Liver (tissue), 9 donors: ENCODE data around the gene CELF2. TPM values are rescaled to one million over a fixed set of nuclear protein-coding genes. Genes with fewer than 3 reads are reported as not detected.

Experiments
- DNase-seq: peaks from one replicate; pipeline ENCODE4 v3.0.0-alpha.2; 2017; ENCODE audit warnings: low spot score
- H3K27ac ChIP-seq, 2 donors: one replicate each; pipeline ENCODE4 v1.7.0; 2013; ENCODE audit warnings: inconsistent platforms in 2 of 2, low read length in 2 of 2, control low read depth in 1 of 2, low read depth in 1 of 2, mild to moderate bottlenecking in 1 of 2
- H3K27me3 ChIP-seq, 4 donors: one replicate each; pipeline versions ENCODE4 v1.6.1 to v1.7.0; 2013; ENCODE audit warnings: low read length in 3 of 4, inconsistent platforms in 1 of 4, mild to moderate bottlenecking in 1 of 4, moderate library complexity in 1 of 4; ENCODE audit not compliant: control insufficient read depth in 4 of 4, insufficient read depth in 4 of 4
- H3K36me3 ChIP-seq, 4 donors: one replicate each; pipeline versions ENCODE4 v1.6.1 to v1.7.0; 2013; ENCODE audit warnings: low read length in 3 of 4, mild to moderate bottlenecking in 3 of 4, low read depth in 1 of 4, moderate library complexity in 1 of 4; ENCODE audit not compliant: control insufficient read depth in 4 of 4, insufficient read depth in 3 of 4
- H3K4me1 ChIP-seq, 4 donors: one replicate each; pipeline versions ENCODE4 v1.6.1 to v1.7.0; 2013; ENCODE audit warnings: low read length in 3 of 4, mild to moderate bottlenecking in 3 of 4, moderate library complexity in 1 of 4; ENCODE audit not compliant: control insufficient read depth in 4 of 4, insufficient read depth in 4 of 4
- H3K4me3 ChIP-seq, 3 donors: one replicate each; pipeline versions ENCODE4 v1.6.1 to v1.7.0; 2013; ENCODE audit warnings: low read length in 3 of 3, control low read depth in 1 of 3, low read depth in 1 of 3, mild to moderate bottlenecking in 1 of 3
- H3K9ac ChIP-seq, 2 donors: one replicate each; pipeline ENCODE4 v1.7.0; 2013; ENCODE audit warnings: low read length in 2 of 2, mild to moderate bottlenecking in 2 of 2, moderate library complexity in 2 of 2, control low read depth in 1 of 2, low read depth in 1 of 2
- H3K9me3 ChIP-seq, 4 donors: one replicate each; pipeline versions ENCODE4 v1.6.1 to v1.7.0; 2013; ENCODE audit warnings: low read length in 3 of 4; ENCODE audit not compliant: control insufficient read depth in 4 of 4
- CTCF ChIP-seq: fragments of 150-350 bp; IDR thresholded peaks from 2 replicates; pipeline ENCODE4 v1.5.1; 2017; ENCODE audit warnings: improper control_type of control experiment, low read depth, low read length; ENCODE audit not compliant: missing input control
- EGR1 ChIP-seq, 2 donors: IDR thresholded peaks; 2 replicates each; pipeline ENCODE4 v1.6.1; 2016 to 2018; ENCODE audit warnings: antibody characterized with exemption in 2 of 2, low read depth in 2 of 2
- FOXA1 ChIP-seq: IDR thresholded peaks from 2 replicates; pipeline ENCODE4 v1.6.1; 2016; ENCODE audit warnings: antibody characterized with exemption
- FOXA2 ChIP-seq: IDR thresholded peaks from 2 replicates; pipeline ENCODE4 v1.6.1; 2016; ENCODE audit warnings: antibody characterized with exemption
- HNF4A ChIP-seq, 2 donors: conservative IDR thresholded peaks; 2 replicates each; pipeline ENCODE4 v1.6.1; 2016; ENCODE audit warnings: antibody characterized with exemption in 2 of 2, mild to moderate bottlenecking in 2 of 2
- HNF4G ChIP-seq: IDR thresholded peaks from 2 replicates; pipeline ENCODE4 v1.6.1; 2016; ENCODE audit warnings: antibody characterized with exemption
- JUND ChIP-seq, 2 donors: IDR thresholded peaks; 2 replicates each; pipeline ENCODE4 v1.6.1; 2016; ENCODE audit warnings: antibody characterized with exemption in 2 of 2
- NR2F2 ChIP-seq: IDR thresholded peaks from 2 replicates; pipeline ENCODE4 v1.6.1; 2016; ENCODE audit warnings: antibody characterized with exemption
- RAD21 ChIP-seq, 2 donors: IDR thresholded peaks; 2 replicates each; pipeline ENCODE4 v1.6.1; 2016; ENCODE audit warnings: antibody characterized with exemption in 2 of 2, mild to moderate bottlenecking in 2 of 2
- REST ChIP-seq: IDR thresholded peaks from 2 replicates; pipeline ENCODE4 v1.6.1; 2016; ENCODE audit warnings: antibody characterized with exemption, mild to moderate bottlenecking
- RXRA ChIP-seq, 2 donors: IDR thresholded peaks; 2 replicates each; pipeline ENCODE4 v1.6.1; 2017 to 2018; ENCODE audit warnings: antibody characterized with exemption in 2 of 2, mild to moderate bottlenecking in 1 of 2
- SP1 ChIP-seq: IDR thresholded peaks from 2 replicates; pipeline ENCODE4 v1.6.1; 2018; ENCODE audit warnings: antibody characterized with exemption, mild to moderate bottlenecking
- TAF1 ChIP-seq: conservative IDR thresholded peaks from 2 replicates; pipeline ENCODE4 v1.6.1; 2016; ENCODE audit warnings: antibody characterized with exemption, mild to moderate bottlenecking
- YY1 ChIP-seq: IDR thresholded peaks from 2 replicates; pipeline ENCODE4 v1.6.1; 2016; ENCODE audit warnings: antibody characterized with exemption, mild to moderate bottlenecking
- WGBS: extraction: QIAGEN DNeasy Blood & Tissue Kit; methylation state at CpG from one replicate; pipeline ENCODE4 v1.1.7; 2013; 5-methylcytosine and 5-hydroxymethylcytosine counted together
- polyA plus RNA-seq, 2 donors: library from polyadenylated mRNA; stranded (reverse) in 1 of 2; unstranded in 1 of 2; fragments of 200-250 nt in 1 of 2; fragments of >200 nt in 1 of 2; fragmentation: Nextera tagmentation in 1 of 2; extraction: Ambion mirVana in 1 of 2; gene quantifications; one replicate each; pipeline versions ENCODE4 v1.2.1 to v1.2.3, GENCODE V29; 2013 to 2015
- total RNA-seq, 2 donors: library from RNA; depleted of rRNA; stranded (reverse); fragments of >200 nt; gene quantifications; one replicate each; pipeline ENCODE4 v1.2.3, GENCODE V29; 2014
- TF ChIP-seq, protein P1 (sequence below): IDR thresholded peaks from 2 replicates; pipeline ENCODE4 v1.6.1; 2016; ENCODE audit warnings: antibody characterized with exemption
- TF ChIP-seq, protein P2 (sequence below): IDR thresholded peaks from 2 replicates; pipeline ENCODE4 v1.6.1; 2016; ENCODE audit warnings: antibody characterized with exemption
- donor health status: healthy.
- donor health status: healthy.
- donor health status: healthy.
- donor health status: healthy.
- donor health status: healthy.

CELF2 gene
- total and polyA plus RNA-seq, 4 donors, result 1.4 to 8.5 (median 5.6) TPM

GRCh38 chr10:11373717-11374171 lies 356.1 kb downstream of the CELF2 start:
- no peaks in the 10 kb centered on the region for H3K9me3 ChIP-seq
- TF ChIP-seq FOXA1, result no peak
- TF ChIP-seq, protein P1, sequence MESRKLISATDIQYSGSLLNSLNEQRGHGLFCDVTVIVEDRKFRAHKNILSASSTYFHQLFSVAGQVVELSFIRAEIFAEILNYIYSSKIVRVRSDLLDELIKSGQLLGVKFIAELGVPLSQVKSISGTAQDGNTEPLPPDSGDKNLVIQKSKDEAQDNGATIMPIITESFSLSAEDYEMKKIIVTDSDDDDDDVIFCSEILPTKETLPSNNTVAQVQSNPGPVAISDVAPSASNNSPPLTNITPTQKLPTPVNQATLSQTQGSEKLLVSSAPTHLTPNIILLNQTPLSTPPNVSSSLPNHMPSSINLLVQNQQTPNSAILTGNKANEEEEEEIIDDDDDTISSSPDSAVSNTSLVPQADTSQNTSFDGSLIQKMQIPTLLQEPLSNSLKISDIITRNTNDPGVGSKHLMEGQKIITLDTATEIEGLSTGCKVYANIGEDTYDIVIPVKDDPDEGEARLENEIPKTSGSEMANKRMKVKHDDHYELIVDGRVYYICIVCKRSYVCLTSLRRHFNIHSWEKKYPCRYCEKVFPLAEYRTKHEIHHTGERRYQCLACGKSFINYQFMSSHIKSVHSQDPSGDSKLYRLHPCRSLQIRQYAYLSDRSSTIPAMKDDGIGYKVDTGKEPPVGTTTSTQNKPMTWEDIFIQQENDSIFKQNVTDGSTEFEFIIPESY, result no peak
- no peak for TF ChIP-seq HNF4A (conservative IDR thresholded peaks at IDR 0.05)
- 68% methylated on average over 11 of the region's 11 CpGs for WGBS
- H3K27ac ChIP-seq, result no peak overlapping the region
- H3K27me3 ChIP-seq, result no peaks in the 10 kb centered on the region
- no peak overlapping the region for H3K4me3 ChIP-seq
- no peaks in the 10 kb centered on the region for H3K36me3 ChIP-seq
- DNase-seq, result no peak
- H3K9ac ChIP-seq, result no peak overlapping the region
- H3K4me1 ChIP-seq, result no peaks in the 10 kb centered on the region

GRCh38 chr10:11377267-11377666 lies 359.6 kb downstream of the CELF2 start:
- Histone ChIP-seq H3K9ac (no peak overlapping the region), H3K4me1 (no peaks in the 10 kb centered on the region), H3K27ac (no peak overlapping the region), H3K9me3 (no peaks in the 10 kb centered on the region), H3K27me3 (no peaks in the 10 kb centered on the region), H3K4me3 (no peak overlapping the region), H3K36me3 (no peaks in the 10 kb centered on the region)
- WGBS, result 90% methylated on average over 3 of the region's 3 CpGs
- DNase-seq, result no peak
- TF ChIP-seq FOXA1, result no peak
- TF ChIP-seq NR2F2, result no peak
- TF ChIP-seq REST, result no peak
- no peak for TF ChIP-seq JUND (IDR thresholded peaks at IDR 0.05)
- no peak for TF ChIP-seq HNF4A (conservative IDR thresholded peaks at IDR 0.05)
- no peak for TF ChIP-seq CTCF
- TF ChIP-seq SP1, result no peak
- TF ChIP-seq RAD21 (IDR thresholded peaks at IDR 0.05), result no peak
- TF ChIP-seq, protein P1, result no peak
- TF ChIP-seq TAF1, result no peak
- no peak for TF ChIP-seq EGR1 (IDR thresholded peaks at IDR 0.05; ENCODE audit: low read depth in 2 of 2)
- no peak for TF ChIP-seq FOXA2
- TF ChIP-seq HNF4G, result no peak
- TF ChIP-seq, protein P2, sequence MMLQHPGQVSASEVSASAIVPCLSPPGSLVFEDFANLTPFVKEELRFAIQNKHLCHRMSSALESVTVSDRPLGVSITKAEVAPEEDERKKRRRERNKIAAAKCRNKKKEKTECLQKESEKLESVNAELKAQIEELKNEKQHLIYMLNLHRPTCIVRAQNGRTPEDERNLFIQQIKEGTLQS, result no peak
- TF ChIP-seq RXRA (IDR thresholded peaks at IDR 0.05), result no peak
- TF ChIP-seq YY1, result no peak
